Measurements from ENCODE around the gene MED23.

DNA sequence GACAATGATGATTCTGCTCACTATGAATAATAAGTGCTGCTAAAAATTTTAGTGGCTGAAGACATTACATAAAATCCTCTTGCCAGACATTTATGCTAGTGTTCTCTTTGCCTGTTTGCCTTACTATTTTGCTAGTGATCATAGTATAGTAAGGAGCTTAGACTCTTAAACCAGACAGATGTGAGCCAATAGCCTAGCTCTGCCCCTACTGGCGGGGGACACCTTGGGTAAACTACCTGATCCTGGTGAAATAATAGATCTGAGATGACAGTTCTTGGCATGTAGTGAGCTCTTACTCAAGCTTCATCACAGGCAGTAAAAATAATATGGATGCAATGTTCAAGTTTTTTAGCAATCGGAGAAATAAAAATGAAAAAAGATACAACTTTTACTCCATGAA is 27.9 kb upstream of the MED23 start:
- TF ChIP-seq, protein P1, sequence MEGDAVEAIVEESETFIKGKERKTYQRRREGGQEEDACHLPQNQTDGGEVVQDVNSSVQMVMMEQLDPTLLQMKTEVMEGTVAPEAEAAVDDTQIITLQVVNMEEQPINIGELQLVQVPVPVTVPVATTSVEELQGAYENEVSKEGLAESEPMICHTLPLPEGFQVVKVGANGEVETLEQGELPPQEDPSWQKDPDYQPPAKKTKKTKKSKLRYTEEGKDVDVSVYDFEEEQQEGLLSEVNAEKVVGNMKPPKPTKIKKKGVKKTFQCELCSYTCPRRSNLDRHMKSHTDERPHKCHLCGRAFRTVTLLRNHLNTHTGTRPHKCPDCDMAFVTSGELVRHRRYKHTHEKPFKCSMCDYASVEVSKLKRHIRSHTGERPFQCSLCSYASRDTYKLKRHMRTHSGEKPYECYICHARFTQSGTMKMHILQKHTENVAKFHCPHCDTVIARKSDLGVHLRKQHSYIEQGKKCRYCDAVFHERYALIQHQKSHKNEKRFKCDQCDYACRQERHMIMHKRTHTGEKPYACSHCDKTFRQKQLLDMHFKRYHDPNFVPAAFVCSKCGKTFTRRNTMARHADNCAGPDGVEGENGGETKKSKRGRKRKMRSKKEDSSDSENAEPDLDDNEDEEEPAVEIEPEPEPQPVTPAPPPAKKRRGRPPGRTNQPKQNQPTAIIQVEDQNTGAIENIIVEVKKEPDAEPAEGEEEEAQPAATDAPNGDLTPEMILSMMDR (IDR thresholded peaks at IDR 0.05): no peak
- no peak for TF ChIP-seq EP300 (IDR thresholded peaks at IDR 0.05)

Measured in suprapubic skin (tissue), 3 donors.